Neural cell (in vitro differentiated cells): Measurements from ENCODE around the gene FANCC. TPM values are rescaled to one million over a fixed set of nuclear protein-coding genes. Genes with fewer than 3 reads are reported as not detected.

ENCODE experiments used
- H2AFZ ChIP-seq: fragments of 200-600, 300-800 bp; sonication (generic), shearing (Covaris generic); 2 replicates; pipeline ENCODE4 v1.6.0; 2014; ENCODE audit warnings: low read depth, mild to moderate bottlenecking, antibody characterized with exemption, low read length, moderate library complexity
- H3F3A ChIP-seq: fragments of 200-600 bp; shearing (Covaris generic); 2 replicates; pipeline ENCODE4 v1.6.1; 2016; ENCODE audit warnings: mild to moderate bottlenecking, moderate library complexity, mixed read lengths, antibody characterized with exemption, low read length; ENCODE audit not compliant: insufficient read depth, poor library complexity, severe bottlenecking
- H3K27ac ChIP-seq: fragments of 200-600, 300-800 bp; sonication (generic), shearing (Covaris generic); 2 replicates; pipeline ENCODE4 v1.5.1; 2014; ENCODE audit warnings: mild to moderate bottlenecking, low read length, moderate library complexity
- H3K27me3 ChIP-seq: fragments of 300-800, 200-600 bp; sonication (generic), shearing (Covaris generic); 2 replicates; pipeline ENCODE4 v1.6.0; 2014; ENCODE audit warnings: mild to moderate bottlenecking, low read depth, low read length, moderate library complexity; ENCODE audit not compliant: insufficient read depth
- H3K36me3 ChIP-seq: fragments of 300-800, 200-600 bp; sonication (generic), shearing (Covaris generic); 2 replicates; pipeline ENCODE4 v1.5.1; 2014; ENCODE audit warnings: mild to moderate bottlenecking, antibody characterized with exemption, low read length, moderate library complexity; ENCODE audit not compliant: insufficient read depth
- H3K4me2 ChIP-seq: fragments of 300-800, 200-600 bp; sonication (generic), shearing (Covaris generic); 2 replicates; pipeline ENCODE4 v1.6.0; 2014; ENCODE audit warnings: mild to moderate bottlenecking, low read length
- H3K4me3 ChIP-seq: fragments of 300-800, 200-600 bp; sonication (generic), shearing (Covaris generic); 2 replicates; pipeline ENCODE4 v1.5.1; 2014; ENCODE audit warnings: mild to moderate bottlenecking, low read length, moderate library complexity
- H3K79me2 ChIP-seq: fragments of 200-600 bp; shearing (Covaris generic); replicated peaks from 2 replicates; pipeline ENCODE4 v1.6.0; 2014; ENCODE audit warnings: mild to moderate bottlenecking, low read length, moderate library complexity; ENCODE audit not compliant: insufficient read depth
- H3K9ac ChIP-seq: fragments of 300-800, 200-600 bp; sonication (generic), shearing (Covaris generic); 2 replicates; pipeline ENCODE4 v1.6.1; 2016; ENCODE audit warnings: mild to moderate bottlenecking, low read length, mixed read lengths
- H3K9me2 ChIP-seq: fragments of 200-600 bp; shearing (Covaris generic); 2 replicates; pipeline ENCODE4 v1.6.1; 2016; ENCODE audit warnings: mild to moderate bottlenecking, low read length, mixed read lengths; ENCODE audit not compliant: insufficient read depth
- H3K9me3 ChIP-seq: fragments of 200-600, 300-800 bp; sonication (generic), shearing (Covaris generic); 2 replicates; pipeline ENCODE4 v1.6.1; 2016; ENCODE audit warnings: mild to moderate bottlenecking, mixed run types, low read length, moderate library complexity, mixed read lengths
- H4K20me1 ChIP-seq: fragments of 200-600 bp; shearing (Covaris generic); 2 replicates; pipeline ENCODE4 v1.6.1; 2016; ENCODE audit warnings: mild to moderate bottlenecking, mixed run types; ENCODE audit not compliant: insufficient read depth
- EP300 ChIP-seq: fragments of 450-650 bp; conservative IDR thresholded peaks from 2 replicates; pipeline ENCODE4 v1.6.1; 2014; ENCODE audit warnings: antibody characterized with exemption, mild to moderate bottlenecking, moderate library complexity; ENCODE audit not compliant: poor library complexity, severe bottlenecking
- EZH2 ChIP-seq: fragments of 200-600, 300-800 bp; shearing (Covaris generic), sonication (generic); IDR thresholded peaks from 2 replicates; pipeline ENCODE4 v1.6.1; 2014; ENCODE audit warnings: antibody characterized with exemption, low read length, borderline replicate concordance, mild to moderate bottlenecking; ENCODE audit not compliant: insufficient read depth, poor library complexity, severe bottlenecking
- MXI1 ChIP-seq: fragments of 450-650 bp; conservative IDR thresholded peaks from 2 replicates; pipeline ENCODE4 v1.6.1; 2014; ENCODE audit warnings: antibody characterized with exemption, mild to moderate bottlenecking; ENCODE audit not compliant: poor library complexity, severe bottlenecking
- POLR2AphosphoS5 ChIP-seq: IDR thresholded peaks from 2 replicates; pipeline ENCODE4 v1.6.1; 2012
- RAD21 ChIP-seq: fragments of 450-650 bp; conservative IDR thresholded peaks from 2 replicates; pipeline ENCODE4 v1.6.1; 2014; ENCODE audit warnings: antibody characterized with exemption, mild to moderate bottlenecking, moderate library complexity
- SMC3 ChIP-seq: fragments of 450-650 bp; conservative IDR thresholded peaks from 2 replicates; pipeline ENCODE4 v1.6.1; 2014; ENCODE audit warnings: antibody characterized with exemption, mild to moderate bottlenecking, moderate library complexity; ENCODE audit not compliant: poor library complexity
- TAF1 ChIP-seq: IDR thresholded peaks from 2 replicates; pipeline ENCODE4 v1.6.1; 2012; ENCODE audit warnings: low read depth
- polyA plus RNA-seq: library from polyadenylated mRNA; depleted of rRNA; stranded (reverse); fragments of >200 nt; gene quantifications from 2 replicates; pipeline ENCODE4 v1.2.3, GENCODE V29; 2014
- TF ChIP-seq, protein P1 (sequence below): fragments of 450-650 bp; IDR thresholded peaks from 2 replicates; pipeline ENCODE4 v1.5.1; 2014; ENCODE audit warnings: antibody characterized with exemption, mild to moderate bottlenecking, moderate library complexity; ENCODE audit not compliant: poor library complexity, severe bottlenecking
- TF ChIP-seq, protein P2 (sequence below): IDR thresholded peaks from 2 replicates; pipeline ENCODE4 v1.6.1; 2012; ENCODE audit warnings: borderline replicate concordance

Gene FANCC
- polyA plus RNA-seq, 1 donor from 2014 or later: 9.7 TPM

DNA sequence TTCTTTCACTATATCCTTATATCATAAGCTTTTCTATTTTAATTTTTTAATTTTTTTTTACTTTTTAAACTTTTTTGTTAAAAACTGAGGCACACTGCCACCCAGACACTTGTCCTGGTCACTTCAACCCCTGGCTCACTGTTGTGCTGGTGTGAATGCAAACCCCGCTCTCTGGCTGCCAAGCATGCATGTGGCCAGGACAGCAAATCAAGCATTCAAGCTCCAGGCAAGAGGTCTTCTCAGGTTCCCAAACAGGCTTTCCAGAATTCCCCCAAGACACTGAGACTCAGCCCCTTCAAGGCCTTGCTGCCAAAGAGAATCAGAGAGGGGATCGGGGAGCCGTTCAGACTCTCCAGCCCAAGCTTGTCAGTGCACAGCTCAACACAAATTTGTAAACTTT, 139.9 kb downstream of the FANCC start:
- H3K9me3 ChIP-seq: no peaks in the 10 kb centered on the region
- no peaks in the 10 kb centered on the region for H3K36me3 ChIP-seq
- H3K27ac ChIP-seq: no peak overlapping the region
- no peak overlapping the region for H3K4me2 ChIP-seq
- TF ChIP-seq POLR2AphosphoS5: no peak
- TF ChIP-seq, protein P1, sequence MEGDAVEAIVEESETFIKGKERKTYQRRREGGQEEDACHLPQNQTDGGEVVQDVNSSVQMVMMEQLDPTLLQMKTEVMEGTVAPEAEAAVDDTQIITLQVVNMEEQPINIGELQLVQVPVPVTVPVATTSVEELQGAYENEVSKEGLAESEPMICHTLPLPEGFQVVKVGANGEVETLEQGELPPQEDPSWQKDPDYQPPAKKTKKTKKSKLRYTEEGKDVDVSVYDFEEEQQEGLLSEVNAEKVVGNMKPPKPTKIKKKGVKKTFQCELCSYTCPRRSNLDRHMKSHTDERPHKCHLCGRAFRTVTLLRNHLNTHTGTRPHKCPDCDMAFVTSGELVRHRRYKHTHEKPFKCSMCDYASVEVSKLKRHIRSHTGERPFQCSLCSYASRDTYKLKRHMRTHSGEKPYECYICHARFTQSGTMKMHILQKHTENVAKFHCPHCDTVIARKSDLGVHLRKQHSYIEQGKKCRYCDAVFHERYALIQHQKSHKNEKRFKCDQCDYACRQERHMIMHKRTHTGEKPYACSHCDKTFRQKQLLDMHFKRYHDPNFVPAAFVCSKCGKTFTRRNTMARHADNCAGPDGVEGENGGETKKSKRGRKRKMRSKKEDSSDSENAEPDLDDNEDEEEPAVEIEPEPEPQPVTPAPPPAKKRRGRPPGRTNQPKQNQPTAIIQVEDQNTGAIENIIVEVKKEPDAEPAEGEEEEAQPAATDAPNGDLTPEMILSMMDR: no peak
- no peak for TF ChIP-seq RAD21
- no peak for TF ChIP-seq EP300
- no peak for TF ChIP-seq EZH2
- TF ChIP-seq, protein P2, sequence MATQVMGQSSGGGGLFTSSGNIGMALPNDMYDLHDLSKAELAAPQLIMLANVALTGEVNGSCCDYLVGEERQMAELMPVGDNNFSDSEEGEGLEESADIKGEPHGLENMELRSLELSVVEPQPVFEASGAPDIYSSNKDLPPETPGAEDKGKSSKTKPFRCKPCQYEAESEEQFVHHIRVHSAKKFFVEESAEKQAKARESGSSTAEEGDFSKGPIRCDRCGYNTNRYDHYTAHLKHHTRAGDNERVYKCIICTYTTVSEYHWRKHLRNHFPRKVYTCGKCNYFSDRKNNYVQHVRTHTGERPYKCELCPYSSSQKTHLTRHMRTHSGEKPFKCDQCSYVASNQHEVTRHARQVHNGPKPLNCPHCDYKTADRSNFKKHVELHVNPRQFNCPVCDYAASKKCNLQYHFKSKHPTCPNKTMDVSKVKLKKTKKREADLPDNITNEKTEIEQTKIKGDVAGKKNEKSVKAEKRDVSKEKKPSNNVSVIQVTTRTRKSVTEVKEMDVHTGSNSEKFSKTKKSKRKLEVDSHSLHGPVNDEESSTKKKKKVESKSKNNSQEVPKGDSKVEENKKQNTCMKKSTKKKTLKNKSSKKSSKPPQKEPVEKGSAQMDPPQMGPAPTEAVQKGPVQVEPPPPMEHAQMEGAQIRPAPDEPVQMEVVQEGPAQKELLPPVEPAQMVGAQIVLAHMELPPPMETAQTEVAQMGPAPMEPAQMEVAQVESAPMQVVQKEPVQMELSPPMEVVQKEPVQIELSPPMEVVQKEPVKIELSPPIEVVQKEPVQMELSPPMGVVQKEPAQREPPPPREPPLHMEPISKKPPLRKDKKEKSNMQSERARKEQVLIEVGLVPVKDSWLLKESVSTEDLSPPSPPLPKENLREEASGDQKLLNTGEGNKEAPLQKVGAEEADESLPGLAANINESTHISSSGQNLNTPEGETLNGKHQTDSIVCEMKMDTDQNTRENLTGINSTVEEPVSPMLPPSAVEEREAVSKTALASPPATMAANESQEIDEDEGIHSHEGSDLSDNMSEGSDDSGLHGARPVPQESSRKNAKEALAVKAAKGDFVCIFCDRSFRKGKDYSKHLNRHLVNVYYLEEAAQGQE: no peak
- TF ChIP-seq MXI1: no peak
- no peak for TF ChIP-seq TAF1
- no peak for TF ChIP-seq SMC3
- H3K4me3 ChIP-seq: no peak overlapping the region
- no peaks in the 10 kb centered on the region for H3K27me3 ChIP-seq
- H3K9ac ChIP-seq: no peak overlapping the region
- H2AFZ ChIP-seq: no peak overlapping the region
- H4K20me1 ChIP-seq: no peaks in the 10 kb centered on the region
- H3K9me2 ChIP-seq: peaks cover 4% of the 10 kb centered on the region
- no peaks in the 10 kb centered on the region for H3K79me2 ChIP-seq
- H3F3A ChIP-seq: no peaks in the 10 kb centered on the region

DNA sequence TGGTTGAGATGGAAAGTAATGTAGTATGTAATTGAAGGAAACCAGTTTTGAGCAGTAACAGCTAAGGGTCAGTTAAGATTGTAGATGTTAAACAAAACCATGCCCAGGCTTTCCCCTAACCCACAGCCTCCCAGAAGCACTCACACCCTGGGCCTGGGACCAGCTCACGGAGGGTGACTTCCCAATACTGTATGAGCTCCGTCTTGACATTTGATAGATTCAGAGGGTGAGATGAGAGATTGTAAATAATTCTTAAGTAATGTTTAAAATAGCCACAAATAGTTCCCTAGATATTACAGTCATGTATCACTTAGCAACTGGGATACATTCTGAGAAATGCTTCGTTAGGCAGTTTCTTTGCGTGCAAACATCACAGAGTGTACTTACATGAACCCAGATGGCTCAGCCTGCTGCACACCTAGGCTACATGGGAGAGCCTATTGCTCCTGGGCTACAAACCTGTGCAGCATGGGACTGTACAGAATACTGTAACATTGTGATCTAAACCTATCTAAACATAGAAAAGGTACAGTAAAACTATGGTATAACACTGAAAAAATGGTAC, 140.7 kb downstream of the FANCC start:
- no peaks in the 10 kb centered on the region for H3K36me3 ChIP-seq
- no peaks in the 10 kb centered on the region for H4K20me1 ChIP-seq
- H3K27ac ChIP-seq: no peak overlapping the region
- no peak overlapping the region for H2AFZ ChIP-seq
- no peaks in the 10 kb centered on the region for H3F3A ChIP-seq
- peaks cover 4% of the 10 kb centered on the region for H3K9me2 ChIP-seq
- no peak overlapping the region for H3K9ac ChIP-seq
- TF ChIP-seq MXI1: no peak
- TF ChIP-seq, protein P1: no peak
- no peak for TF ChIP-seq RAD21
- TF ChIP-seq, protein P2: no peak
- TF ChIP-seq POLR2AphosphoS5: no peak
- no peak for TF ChIP-seq TAF1
- TF ChIP-seq EZH2: no peak
- TF ChIP-seq EP300: no peak
- no peak for TF ChIP-seq SMC3
- no peaks in the 10 kb centered on the region for H3K27me3 ChIP-seq
- no peak overlapping the region for H3K4me3 ChIP-seq
- no peaks in the 10 kb centered on the region for H3K79me2 ChIP-seq
- no peaks in the 10 kb centered on the region for H3K9me3 ChIP-seq
- H3K4me2 ChIP-seq: no peak overlapping the region
